Neuronal stem cell (in vitro differentiated cells): ENCODE results near the gene OR2A14.
"Not testable (repeated sequence)": the region's sequence is repeated elsewhere in the genome, so short reads cannot be mapped to it uniquely, and the experiment has no call there.

Experiments
- DNase-seq: peaks from one replicate; pipeline ENCODE4 v3.0.0-alpha.2; 2013; ENCODE audit warnings: low spot score
- H2AFZ ChIP-seq: one replicate; pipeline ENCODE4 v1.6.1; 2013; ENCODE audit warnings: mild to moderate bottlenecking, low read length, inconsistent platforms
- H2AK5ac ChIP-seq: 2 replicates; pipeline ENCODE4 v1.6.1; 2013; ENCODE audit warnings: low read depth, mild to moderate bottlenecking, inconsistent platforms, low read length, moderate library complexity, mixed read lengths
- H2BK120ac ChIP-seq: 2 replicates; pipeline ENCODE4 v1.6.1; 2013; ENCODE audit warnings: low read depth, mild to moderate bottlenecking, inconsistent platforms, low read length, moderate library complexity, mixed read lengths
- H2BK12ac ChIP-seq: one replicate; pipeline ENCODE4 v1.6.1; 2013; ENCODE audit warnings: low read length, inconsistent platforms
- H2BK15ac ChIP-seq: 2 replicates; pipeline ENCODE4 v1.6.1; 2013; ENCODE audit warnings: mild to moderate bottlenecking, low read length, inconsistent platforms, mixed read lengths
- H2BK5ac ChIP-seq: one replicate; pipeline ENCODE4 v1.6.1; 2013; ENCODE audit warnings: inconsistent platforms, mild to moderate bottlenecking, low read length, moderate library complexity
- H3K14ac ChIP-seq: one replicate; pipeline ENCODE4 v1.6.1; 2013; ENCODE audit warnings: low read length, inconsistent platforms
- H3K18ac ChIP-seq: 2 replicates; pipeline ENCODE4 v1.6.1; 2013; ENCODE audit warnings: low read length, inconsistent platforms
- H3K23ac ChIP-seq: 2 replicates; pipeline ENCODE4 v1.6.1; 2013; ENCODE audit warnings: low read depth, mild to moderate bottlenecking, mixed read lengths, low read length, inconsistent platforms; ENCODE audit not compliant: poor library complexity
- H3K27ac ChIP-seq: replicated peaks from 3 replicates; pipeline ENCODE4 v1.5.1; 2013; ENCODE audit warnings: low read length, inconsistent platforms
- H3K27me3 ChIP-seq, 3 experiments: 2 replicates each; pipeline ENCODE4 v1.6.1; 2013; ENCODE audit warnings: low read length in 3 of 3, mild to moderate bottlenecking in 2 of 3, inconsistent platforms in 1 of 3, low read depth in 1 of 3, mixed read lengths in 1 of 3, moderate library complexity in 1 of 3; ENCODE audit not compliant: control insufficient read depth in 3 of 3, insufficient read depth in 3 of 3
- H3K36me3 ChIP-seq, 2 donors: replicated peaks in 1 of 2; 2 replicates each; pipeline ENCODE4 v1.6.1; 2013; ENCODE audit warnings: low read length in 2 of 2; ENCODE audit not compliant: control insufficient read depth in 2 of 2, insufficient read depth in 2 of 2
- H3K4ac ChIP-seq: 2 replicates; pipeline ENCODE4 v1.6.1; 2013; ENCODE audit warnings: inconsistent platforms, mild to moderate bottlenecking, low read length, moderate library complexity
- H3K4me1 ChIP-seq, 2 donors: 1 replicate in 1 of 2; 2 replicates in 1 of 2; pipeline ENCODE4 v1.6.1; 2013; ENCODE audit warnings: low read length in 2 of 2, low read depth in 1 of 2; ENCODE audit not compliant: control insufficient read depth in 2 of 2, insufficient read depth in 1 of 2
- H3K4me2 ChIP-seq: one replicate; pipeline ENCODE4 v1.6.1; 2013; ENCODE audit warnings: mild to moderate bottlenecking, low read length, inconsistent platforms; ENCODE audit not compliant: insufficient read depth, poor library complexity, severe bottlenecking
- H3K4me3 ChIP-seq, 2 donors: 2 replicates each; pipeline ENCODE4 v1.5.1; 2013; ENCODE audit warnings: low read length in 2 of 2, mild to moderate bottlenecking in 2 of 2, inconsistent platforms in 1 of 2, moderate library complexity in 1 of 2
- H3K79me1 ChIP-seq: one replicate; pipeline ENCODE4 v1.6.1; 2013; ENCODE audit warnings: low read depth, mild to moderate bottlenecking, inconsistent platforms, low read length, moderate library complexity
- H3K9ac ChIP-seq: one replicate; pipeline ENCODE4 v1.6.1; 2013; ENCODE audit warnings: mild to moderate bottlenecking, low read depth, low read length, inconsistent platforms; ENCODE audit not compliant: poor library complexity
- H3K9me3 ChIP-seq, 2 donors: replicated peaks in 1 of 2; 2 replicates each; pipeline versions ENCODE3 to v1.6.1; 2013; ENCODE audit warnings: low read length in 2 of 2, mild to moderate bottlenecking in 2 of 2, inconsistent platforms in 1 of 2, low read depth in 1 of 2, mixed read lengths in 1 of 2, moderate library complexity in 1 of 2; ENCODE audit not compliant: control insufficient read depth in 2 of 2, insufficient read depth in 1 of 2
- H4K8ac ChIP-seq: one replicate; pipeline ENCODE4 v1.6.1; 2013; ENCODE audit warnings: low read depth, mild to moderate bottlenecking, inconsistent platforms, low read length, moderate library complexity
- H4K91ac ChIP-seq: one replicate; pipeline ENCODE4 v1.6.1; 2013; ENCODE audit warnings: low read length, low read depth, mild to moderate bottlenecking, inconsistent platforms; ENCODE audit not compliant: poor library complexity
- WGBS, 2 donors: extraction: QIAGEN DNeasy Blood & Tissue Kit; methylation state at CpG; one replicate each; pipeline ENCODE4 v1.1.7; 2013; ENCODE audit warnings: missing lambda C conversion rate in 2 of 2, mixed read lengths in 1 of 2; ENCODE audit not compliant: insufficient read length in 2 of 2, insufficient replicate concordance in 1 of 2; ENCODE audit errors: extremely low coverage in 2 of 2; 5-methylcytosine and 5-hydroxymethylcytosine counted together

OR2A14 gene

DNA sequence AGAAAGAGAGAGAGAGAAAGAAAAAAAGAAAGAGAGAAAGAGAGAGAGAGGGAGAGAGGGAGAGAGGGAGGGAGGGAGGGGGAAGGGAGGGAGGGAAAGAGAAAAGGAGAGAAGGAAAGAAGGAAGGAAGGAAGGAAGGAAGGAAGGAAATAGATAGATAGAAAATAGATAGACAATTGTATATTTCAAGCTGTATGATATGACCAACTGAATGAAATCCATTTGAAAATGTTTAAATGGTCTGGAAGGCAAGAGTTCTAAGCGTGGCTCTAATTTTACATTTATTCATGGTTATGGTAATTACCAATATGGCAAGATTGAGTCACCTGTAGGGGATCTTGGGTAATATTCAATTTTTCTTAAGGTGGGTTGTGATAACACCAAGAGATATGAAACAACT lies 35.9 kb downstream of the OR2A14 start:
- Histone ChIP-seq H3K27me3 (no peaks in the 10 kb centered on the region), H3K23ac (no peak overlapping the region), H3K4me2 (no peak overlapping the region), H3K9me3 (no peaks in the 10 kb centered on the region), H3K79me1 (no peaks in the 10 kb centered on the region), H3K4me3 (no peak overlapping the region), H4K91ac (no peak overlapping the region), H2AK5ac (no peak overlapping the region), H2BK5ac (no peak overlapping the region), H3K4ac (no peak overlapping the region), H3K18ac (no peak overlapping the region), H4K8ac (no peak overlapping the region), H2BK15ac (no peak overlapping the region), H3K14ac (no peak overlapping the region), H3K4me1 (no peaks in the 10 kb centered on the region), H3K9ac (no peak overlapping the region), H2BK12ac (no peak overlapping the region), H2BK120ac (no peak overlapping the region), H3K27ac (no peak overlapping the region), H3K36me3 (no peaks in the 10 kb centered on the region), H2AFZ (no peak overlapping the region)
- DNase-seq, result no peak
- no CpG with 5 or more reads among the region's 1 CpG for WGBS, 2 donors

DNA sequence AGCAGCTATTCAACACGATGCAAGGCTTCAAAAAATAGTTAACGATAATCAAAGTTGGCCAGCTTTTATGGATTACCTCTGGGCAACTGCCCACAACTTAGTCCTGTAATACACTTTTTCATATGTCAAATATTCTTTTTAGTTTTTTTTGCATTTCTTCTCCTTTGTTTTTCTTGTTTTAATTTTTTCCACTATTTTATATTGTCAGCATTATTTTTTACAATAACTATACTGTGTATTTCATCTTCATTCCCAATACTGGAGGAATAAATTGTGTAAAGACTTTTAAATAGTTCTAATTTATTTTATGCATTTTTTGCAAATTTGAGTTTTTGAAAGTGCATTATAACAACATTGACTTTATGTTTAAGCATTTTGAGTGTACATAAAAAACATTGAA lies 41.8 kb downstream of the OR2A14 start:
- H2BK12ac ChIP-seq, result no peak overlapping the region

DNA sequence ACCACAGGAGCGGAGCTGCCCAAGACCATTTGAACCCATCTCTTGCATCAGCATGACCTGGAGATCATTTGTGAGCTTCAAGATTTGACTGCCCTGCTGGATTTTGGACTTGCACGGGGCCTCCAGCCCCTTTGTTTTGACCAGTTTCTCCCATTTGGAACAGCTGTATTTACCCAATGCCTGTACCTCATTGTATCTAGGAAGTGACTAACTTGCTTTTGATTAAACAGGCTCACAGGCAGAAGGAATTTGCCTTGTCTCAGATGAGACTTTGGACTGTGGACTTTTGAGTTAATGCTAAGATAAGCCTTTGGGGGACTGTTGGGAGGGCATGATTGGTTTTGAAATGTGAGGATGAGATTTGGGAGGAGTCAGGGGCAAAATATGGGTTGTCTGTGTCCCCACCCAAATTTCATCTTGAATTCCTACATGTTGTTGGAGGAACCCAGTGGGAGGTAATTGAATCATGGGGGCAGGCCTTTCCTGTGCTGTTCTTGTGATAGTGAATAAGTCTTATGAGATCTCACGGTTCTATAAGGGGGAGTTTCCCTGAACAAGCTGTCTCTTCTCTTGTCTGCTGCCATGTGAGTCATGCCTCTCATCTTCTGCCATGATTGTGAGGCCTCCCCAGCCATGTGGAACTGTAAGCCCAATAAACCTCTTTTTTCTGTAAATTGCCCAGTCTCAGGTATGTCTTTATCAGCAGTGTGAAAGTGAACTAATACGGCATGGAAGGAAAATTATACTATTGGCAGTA lies 48.8 kb downstream of the OR2A14 start:
- not testable (repeated sequence) for H3K23ac ChIP-seq, H3K27ac ChIP-seq, DNase-seq, H2BK12ac ChIP-seq, H3K36me3 ChIP-seq, H2BK15ac ChIP-seq, H3K9me3 ChIP-seq, H3K18ac ChIP-seq, H4K91ac ChIP-seq, H3K14ac ChIP-seq, H3K9ac ChIP-seq, H3K4me1 ChIP-seq, H2BK120ac ChIP-seq, H3K4me3 ChIP-seq, H3K4me2 ChIP-seq, H2BK5ac ChIP-seq, H3K27me3 ChIP-seq, H4K8ac ChIP-seq, H2AK5ac ChIP-seq, H3K4ac ChIP-seq, H3K79me1 ChIP-seq, H2AFZ ChIP-seq
- no CpG with 5 or more reads among the region's 4 CpGs for WGBS, 2 donors

More for the DNA sequence above, 41.8 kb downstream of the OR2A14 start:
- Histone ChIP-seq H3K27me3 (no peaks in the 10 kb centered on the region), H3K4me1 (no peaks in the 10 kb centered on the region), H3K9me3 (no peaks in the 10 kb centered on the region), H3K27ac (no peak overlapping the region), H3K14ac (no peak overlapping the region), H3K36me3 (no peaks in the 10 kb centered on the region), H3K4me3 (no peak overlapping the region), H3K18ac (no peak overlapping the region), H3K4ac (no peak overlapping the region), H2BK15ac (no peak overlapping the region), H3K79me1 (no peaks in the 10 kb centered on the region), H2BK120ac (no peak overlapping the region), H2AFZ (no peak overlapping the region), H3K23ac (no peak overlapping the region), H3K4me2 (no peak overlapping the region), H3K9ac (no peak overlapping the region), H4K91ac (no peak overlapping the region), H2AK5ac (no peak overlapping the region), H2BK5ac (no peak overlapping the region), H4K8ac (no peak overlapping the region)
- WGBS, 2 donors, result no CpG with 5 or more reads among the region's 2 CpGs
- no peak for DNase-seq

DNA sequence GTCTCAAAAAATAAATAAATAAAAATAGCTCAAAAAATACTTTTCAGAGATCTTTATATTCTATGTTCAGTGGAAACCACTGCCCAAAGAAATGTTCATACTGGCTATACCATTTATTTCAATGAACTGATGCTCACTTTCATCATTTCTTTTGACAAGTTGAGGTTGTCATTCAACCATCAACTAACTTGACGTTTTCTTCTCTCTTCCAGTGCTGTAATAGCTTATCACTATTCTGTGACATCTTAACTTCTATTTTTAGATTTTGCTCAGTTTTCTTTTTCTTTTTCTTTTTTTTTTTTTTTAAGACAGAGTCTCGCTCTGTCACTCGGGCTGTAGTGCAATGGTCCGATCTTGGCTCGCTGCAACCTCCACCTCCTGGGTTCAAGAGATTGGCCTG lies 51.6 kb downstream of the OR2A14 start:
- Histone ChIP-seq H2BK120ac (no peak overlapping the region), H3K79me1 (peaks cover 1% of the 10 kb centered on the region), H3K9me3 (no peaks in the 10 kb centered on the region), H3K23ac (no peak overlapping the region), H3K36me3 (no peaks in the 10 kb centered on the region), H2BK15ac (no peak overlapping the region), H3K4me2 (no peak overlapping the region), H4K91ac (no peak overlapping the region), H4K8ac (no peak overlapping the region), H3K14ac (no peak overlapping the region), H3K9ac (no peak overlapping the region), H3K4ac (no peak overlapping the region), H2AK5ac (no peak overlapping the region), H2BK5ac (no peak overlapping the region), H3K27ac (no peak overlapping the region), H3K4me3 (no peak overlapping the region), H3K4me1 (no peaks in the 10 kb centered on the region), H2AFZ (no peak overlapping the region), H3K27me3 (no peaks in the 10 kb centered on the region), H3K18ac (no peak overlapping the region), H2BK12ac (no peak overlapping the region)
- DNase-seq, result no peak
- no CpG with 5 or more reads among the region's 5 CpGs for whole genome bisulfite sequencing, 2 donors
